ENCODE results near the gene DNA2.
"Not testable (repeated sequence)": the region's sequence is repeated elsewhere in the genome, so short reads cannot be mapped to it uniquely, and the experiment has no call there.

DNA2 gene

DNA sequence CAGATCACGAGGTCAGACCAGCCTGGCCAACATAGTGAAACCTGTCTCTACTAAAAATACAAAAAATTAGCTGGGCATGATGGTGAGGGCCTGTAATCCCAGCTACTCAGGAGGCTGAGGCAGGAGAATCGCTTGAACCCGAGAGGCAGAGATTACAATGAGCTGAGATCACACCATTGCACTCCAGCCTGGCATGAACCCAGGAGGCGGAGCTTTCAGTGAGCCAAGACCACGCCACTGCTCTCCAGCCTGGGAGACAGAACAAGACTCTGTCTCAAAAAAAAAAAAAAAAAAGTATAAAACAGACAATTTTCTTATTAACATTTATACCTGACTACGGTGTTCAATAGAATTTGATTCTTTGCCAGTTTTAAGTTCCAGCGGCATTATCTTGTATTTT lies 22.1 kb downstream of the DNA2 start:
- not testable (repeated sequence) for DNase-seq (ENCODE audit: low read depth in 2 of 2)

DNA sequence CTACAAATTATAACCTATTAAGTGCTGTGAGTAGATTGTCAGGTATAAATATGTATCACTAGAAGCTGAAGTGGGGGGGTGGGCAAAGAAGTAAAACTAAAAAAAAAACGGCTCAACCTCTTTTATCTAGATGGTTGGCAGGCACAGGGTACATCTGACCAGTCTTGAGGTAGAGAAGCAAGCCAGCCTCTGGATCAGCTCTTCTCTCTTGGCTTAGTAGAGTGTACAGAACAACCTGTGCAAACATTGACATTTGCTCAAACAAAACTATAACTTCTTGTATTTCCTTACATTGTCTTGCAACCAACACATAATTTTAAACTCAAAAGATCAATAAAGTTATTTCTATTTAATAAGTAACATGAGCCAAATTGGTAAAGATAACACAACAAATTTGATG lies 25.6 kb downstream of the DNA2 start:
- DNase-seq (ENCODE audit: low read depth in 2 of 2) = no peak

DNA sequence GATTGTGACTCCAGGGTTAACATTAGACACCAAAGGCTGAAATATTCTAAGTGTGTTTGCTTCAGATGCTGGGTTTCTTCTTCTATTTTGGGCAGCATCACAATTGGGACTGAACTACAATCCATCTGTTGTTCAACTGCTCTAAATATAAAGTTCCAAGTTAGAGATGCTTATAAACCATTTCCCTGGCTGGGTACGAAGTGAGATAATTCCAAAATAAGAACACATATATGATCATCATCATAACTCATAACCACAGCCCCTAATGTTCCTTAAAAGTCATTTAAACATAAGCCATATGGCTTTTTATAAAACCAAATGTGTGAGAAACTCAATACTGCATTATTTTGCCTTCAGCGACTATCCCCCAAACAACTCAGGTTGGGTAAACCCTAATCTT lies 28.8 kb downstream of the DNA2 start:
- DNase-seq (ENCODE audit: low read depth in 2 of 2) = no peak

DNA sequence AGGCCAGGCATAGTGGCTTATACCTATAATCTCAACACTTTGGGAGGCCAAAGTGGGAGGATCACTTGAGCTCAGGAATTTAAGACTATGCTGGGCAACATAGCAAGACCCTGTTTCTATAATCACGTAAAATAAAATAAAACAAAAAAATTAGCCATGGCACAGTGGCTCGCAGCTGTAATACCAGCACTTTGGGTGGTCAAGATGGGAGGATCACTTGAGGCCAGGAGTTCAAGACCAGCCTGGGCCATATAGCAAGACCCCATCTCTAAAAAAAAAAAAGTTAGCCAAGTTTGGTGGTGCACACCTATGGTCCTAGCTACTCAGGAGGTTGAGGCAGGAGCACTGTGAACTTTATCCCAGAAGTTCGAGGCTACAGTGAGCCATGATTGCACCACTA lies 30.9 kb downstream of the DNA2 start:
- no peak for DNase-seq (ENCODE audit: low read depth in 2 of 2)

DNA sequence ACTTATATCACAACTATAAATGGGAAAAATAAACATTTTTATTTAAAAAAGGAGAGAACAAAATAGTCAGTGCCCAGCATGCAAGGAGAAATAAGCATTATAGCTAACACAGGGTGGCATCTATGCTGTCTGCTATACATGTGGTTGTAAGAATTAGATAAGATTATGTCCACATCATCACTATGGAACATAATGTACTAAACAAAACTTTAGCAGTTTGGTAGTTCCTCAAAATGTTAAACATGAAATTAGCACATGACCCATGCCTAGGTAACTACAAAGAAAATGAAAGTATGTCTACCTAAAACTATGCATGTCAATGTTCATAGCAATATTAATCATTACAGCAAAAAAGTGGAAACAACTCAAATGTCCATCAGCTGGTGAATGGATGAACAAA lies 36.0 kb downstream of the DNA2 start:
- DNase-seq (ENCODE audit: low read depth in 2 of 2) = no peak

DNA sequence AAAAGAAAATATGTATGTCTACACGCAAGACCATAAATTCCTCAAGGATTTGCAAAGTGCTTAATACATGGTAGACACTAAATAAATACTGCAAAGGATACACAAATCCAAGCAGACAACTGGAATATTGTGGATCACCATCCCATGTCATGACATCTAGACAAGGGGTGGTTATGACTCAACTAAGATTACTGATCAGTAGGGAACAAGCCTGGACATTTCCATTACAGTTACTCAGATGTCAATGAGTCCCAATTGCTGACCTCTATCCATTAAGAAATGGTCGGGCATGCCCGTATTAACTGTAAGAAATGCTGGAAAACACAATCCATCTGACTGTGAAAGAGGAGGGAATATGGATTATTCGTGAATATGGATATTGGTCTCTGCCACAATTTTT lies 37.1 kb downstream of the DNA2 start:
- no peak for DNase-seq (ENCODE audit: low read depth in 2 of 2)

DNA sequence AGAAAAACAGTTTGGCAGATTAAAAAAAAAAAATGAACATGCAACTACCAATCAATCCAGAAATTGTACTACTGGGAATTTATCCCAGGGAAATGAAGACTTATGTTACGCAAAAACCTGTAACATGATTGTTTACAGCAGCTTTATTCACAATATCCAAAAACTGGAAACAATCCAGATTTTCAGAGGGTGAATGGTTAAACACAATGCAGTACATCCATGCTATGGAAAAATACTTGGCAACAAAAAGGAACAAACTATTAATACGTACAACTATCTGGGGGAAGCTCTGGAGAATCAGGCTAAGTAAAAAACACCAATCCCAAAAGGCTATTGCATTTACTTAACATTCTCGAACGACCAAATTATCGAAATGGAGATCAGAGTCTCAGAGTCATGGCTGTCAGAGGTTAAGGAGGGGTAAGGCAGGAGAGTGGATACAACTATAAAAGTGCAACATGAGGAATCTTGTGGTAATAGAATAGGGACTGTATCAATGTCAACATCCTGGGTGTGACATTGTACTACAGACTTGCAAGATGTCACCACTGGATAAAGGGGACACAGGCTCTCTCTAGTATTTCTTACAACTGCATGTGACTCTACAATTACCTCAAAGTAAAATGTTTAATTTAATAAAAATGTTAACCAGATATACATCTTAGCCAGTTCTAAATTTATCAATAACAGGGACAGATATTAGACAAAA lies 43.2 kb downstream of the DNA2 start:
- no peak for DNase-seq (ENCODE audit: low read depth in 2 of 2)

DNA sequence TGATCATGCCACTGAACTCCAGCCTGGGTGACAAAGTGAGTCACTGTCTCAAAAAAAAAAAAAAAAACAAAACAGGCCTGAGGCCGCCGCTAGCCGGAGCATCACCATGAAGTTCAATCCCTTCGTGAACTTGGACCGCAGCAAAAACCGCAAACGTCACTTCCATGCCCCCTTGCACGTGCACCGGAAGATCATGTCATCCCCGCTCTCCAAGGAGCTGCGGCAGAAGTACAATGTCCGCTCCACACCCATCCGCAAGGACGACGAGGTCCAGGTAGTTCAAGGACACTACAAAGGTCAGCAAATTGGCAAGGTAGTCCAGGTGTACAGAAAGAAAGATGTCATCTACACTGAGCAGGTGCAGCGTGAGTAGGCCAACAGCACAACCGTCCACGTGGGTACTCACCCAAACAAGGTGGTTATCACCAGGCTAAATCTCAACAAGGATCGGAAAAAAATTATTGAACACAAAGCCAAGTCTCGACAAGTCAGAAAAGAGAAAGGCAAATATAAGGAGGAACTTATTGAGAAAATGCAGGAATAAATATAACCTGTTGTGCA lies 47.2 kb downstream of the DNA2 start:
- DNase-seq (ENCODE audit: low read depth in 2 of 2) = no peak

DNA sequence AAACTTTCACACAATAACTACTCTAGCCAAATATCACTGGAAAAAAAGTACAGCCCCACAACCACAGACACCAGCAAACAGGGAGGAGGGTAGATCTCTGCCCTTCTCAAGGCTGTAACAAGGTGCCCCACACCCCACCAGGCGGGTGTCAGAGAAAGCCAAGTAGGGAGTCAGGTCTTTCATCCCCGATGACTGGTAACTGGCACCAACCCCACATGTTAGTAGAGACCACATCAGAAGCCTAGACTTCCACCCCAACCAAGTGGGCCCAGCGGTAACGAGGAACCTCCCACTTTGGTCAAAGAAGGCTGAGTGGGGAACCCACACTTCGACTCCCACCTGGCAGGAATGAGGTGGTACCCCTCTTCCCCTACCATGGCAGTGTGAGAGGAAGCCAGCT lies 48.3 kb downstream of the DNA2 start:
- no peak for DNase-seq (ENCODE audit: low read depth in 2 of 2)

DNA sequence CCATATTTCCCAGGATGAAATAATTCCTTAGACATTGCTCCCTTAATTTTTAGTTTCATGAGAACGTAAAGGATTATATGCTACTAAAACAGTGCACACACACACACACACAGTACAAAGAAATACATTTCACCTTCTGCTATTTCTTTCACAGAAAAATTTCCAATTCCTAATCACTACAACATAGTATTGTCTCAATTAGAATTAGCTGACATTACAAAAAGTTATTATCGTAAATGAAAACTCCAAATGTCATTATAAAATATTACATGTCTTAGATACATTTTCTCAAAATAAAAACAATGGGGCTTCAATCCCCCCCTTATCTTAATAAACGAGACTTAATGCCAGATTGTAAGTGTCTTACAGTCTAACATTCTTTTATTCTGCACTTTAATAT lies 52.4 kb downstream of the DNA2 start:
- no peak for DNase-seq (ENCODE audit: low read depth in 2 of 2)

DNA sequence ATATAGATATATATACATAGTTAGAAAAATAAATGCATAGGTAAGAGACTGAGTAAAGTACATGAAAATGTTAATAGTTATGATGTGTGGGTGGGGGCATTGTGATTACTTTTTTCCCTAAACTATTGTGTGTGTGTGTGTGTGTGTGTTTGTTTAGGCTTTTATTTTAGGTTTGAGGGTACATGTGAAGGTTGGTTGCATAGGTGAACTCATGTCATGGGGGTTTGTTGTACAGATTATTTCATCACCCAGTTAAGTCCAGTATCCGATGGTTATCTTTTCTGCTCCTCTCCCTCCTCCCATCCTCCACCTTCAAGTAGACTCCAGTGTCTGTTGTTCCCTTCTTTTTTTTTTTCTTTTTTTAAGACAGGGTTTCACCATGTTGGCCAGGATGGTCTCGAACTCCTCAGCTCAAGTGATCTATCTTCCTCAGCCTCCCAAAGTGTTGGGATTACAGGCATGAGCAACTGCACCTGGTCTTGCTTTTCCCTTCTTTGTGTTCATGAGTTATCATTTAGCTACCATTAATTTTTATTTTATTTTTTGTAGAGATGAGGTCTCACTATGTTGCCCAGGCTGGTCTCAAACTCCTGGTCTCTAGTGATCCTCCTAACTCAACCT lies 62.8 kb downstream of the DNA2 start:
- no peak for DNase-seq (ENCODE audit: low read depth in 2 of 2)

DNA sequence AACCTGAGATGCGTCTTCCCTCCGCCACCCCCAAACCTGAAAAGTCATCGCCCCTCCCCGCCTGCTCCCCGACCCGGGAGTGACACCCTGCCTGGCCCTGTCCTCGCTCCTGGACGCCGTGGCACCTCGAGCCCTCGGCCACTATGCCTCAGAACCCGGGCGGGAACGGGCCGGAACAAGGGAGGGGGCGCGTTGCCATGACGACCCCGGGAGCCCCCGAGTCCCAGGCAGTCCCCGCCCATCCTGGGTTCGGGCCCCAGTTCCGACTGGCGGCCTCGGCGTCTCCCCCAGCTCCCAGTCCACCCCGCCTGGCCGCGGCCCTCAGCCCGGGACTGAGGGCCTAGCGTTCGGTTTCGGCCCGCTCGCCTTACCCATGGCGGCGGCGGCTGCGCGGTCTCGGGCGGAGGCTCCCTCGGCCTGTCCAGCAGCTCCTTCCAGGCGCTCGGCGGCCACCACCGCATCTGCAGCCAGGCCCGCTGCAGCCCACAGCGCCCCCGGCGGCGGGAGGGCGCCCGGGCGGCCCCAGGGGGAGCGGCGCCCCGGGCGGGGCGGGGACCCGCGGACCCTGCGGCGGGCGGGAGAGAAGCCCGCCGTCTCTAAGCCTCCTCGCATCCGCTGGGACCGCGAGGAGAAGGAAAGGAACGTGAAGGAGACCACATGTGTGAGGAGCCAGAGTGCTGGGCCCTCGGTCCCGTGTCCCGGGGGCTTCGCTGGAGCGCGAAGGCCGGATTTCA lies 64.8 kb downstream of the DNA2 start, which contains the start of gene RUFY2:
TSS of gene RUFY2 (minus strand) at position 463 of the 734 bp plus-strand sequence. CDS start at position 375, 88 bp downstream.
- peak; percentile 46 to 64 for DNase-seq (ENCODE audit: low read depth in 2 of 2)

DNA sequence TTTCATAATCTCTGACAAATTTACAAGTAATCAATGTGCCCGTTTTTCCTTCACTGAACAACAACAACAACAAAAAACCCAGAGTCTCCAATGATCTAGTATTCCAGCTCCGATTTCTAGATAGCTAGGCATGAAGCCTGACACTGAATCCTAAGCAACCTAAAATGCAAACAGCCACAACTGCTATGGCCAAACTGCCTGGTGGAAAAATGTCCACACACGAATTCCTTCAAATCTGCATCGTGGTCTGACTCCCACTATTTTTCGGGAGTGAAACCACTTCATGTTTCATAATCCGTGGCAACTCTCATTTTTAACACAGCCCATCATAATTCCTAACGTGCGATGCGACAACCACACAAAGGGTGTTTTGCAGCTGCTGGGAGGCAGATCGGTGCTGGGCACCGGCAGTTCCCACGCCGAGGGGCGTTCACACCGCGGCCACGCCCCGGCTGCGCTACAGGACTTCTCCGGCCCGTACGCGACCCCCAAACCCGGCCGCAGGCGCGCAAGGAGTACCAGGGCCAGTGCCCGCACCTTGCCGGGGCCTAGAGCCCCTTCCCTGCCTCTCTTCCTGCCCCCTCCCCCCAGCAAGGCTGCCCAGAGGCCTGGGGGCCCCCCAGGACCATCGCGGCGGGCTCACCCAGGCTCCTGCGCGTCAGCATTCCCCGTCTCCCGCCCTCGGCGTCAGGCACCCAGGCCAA lies 65.5 kb downstream of the DNA2 start:
- DNase-seq (ENCODE audit: low read depth in 2 of 2) = peak; percentile 2 to 27

DNA sequence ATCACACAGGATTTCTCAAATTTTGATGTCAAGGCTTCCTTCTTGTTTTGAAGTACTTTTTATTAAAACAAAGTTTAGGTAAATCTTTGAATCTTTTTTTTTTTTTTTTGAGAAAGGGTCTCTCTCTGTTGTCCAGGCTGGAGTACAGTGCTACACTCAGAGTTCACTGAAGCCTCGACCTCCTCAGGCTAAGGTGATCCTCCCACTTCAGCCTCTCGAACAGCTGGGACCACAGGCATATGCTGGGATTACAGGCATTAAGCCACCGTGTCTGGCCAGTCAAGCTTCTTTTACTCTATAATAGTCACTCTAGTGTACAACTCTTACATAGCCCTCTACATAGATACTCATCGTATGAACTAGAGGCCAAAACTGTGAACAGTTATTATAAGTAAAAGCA lies 68.1 kb downstream of the DNA2 start:
- no peak for DNase-seq (ENCODE audit: low read depth in 2 of 2)

DNA sequence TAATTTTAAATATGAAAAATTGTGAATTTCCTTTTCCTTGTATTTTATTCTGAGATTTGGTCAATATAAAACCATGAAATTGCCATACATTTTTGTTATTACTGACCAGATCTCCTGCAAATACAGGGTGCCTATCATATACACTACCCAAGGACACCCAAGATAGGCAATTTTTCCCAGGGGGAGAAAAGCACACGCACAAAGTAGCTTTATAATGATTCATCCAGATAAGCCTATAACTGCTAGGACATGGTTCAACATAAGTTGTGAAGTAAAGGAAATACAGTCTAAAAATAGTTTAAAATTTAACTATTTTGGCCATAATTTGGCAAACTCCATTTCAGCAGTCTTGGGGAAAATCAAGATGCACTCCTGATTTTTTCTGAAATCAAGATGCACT lies 69.5 kb downstream of the DNA2 start:
- no peak for DNase-seq (ENCODE audit: low read depth in 2 of 2)

DNA sequence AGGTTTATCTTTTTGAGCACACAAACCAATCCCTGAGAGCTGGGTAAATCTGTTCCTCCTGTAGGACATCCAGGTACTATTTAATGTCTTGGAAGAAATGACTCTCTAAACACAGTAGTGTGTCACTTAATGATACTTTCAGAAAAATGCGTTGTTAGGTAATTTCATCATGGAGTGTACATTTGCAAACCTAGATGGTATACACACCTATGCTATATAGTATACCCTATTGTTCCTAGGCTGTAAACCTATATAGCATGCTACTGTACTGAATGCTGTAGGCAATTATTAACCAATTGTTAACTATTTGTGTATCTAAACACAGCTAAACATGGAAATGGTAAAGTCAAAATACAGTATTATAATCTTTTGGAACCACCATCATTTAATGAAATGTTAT lies 74.8 kb downstream of the DNA2 start:
- no peak for DNase-seq (ENCODE audit: low read depth in 2 of 2)

DNA sequence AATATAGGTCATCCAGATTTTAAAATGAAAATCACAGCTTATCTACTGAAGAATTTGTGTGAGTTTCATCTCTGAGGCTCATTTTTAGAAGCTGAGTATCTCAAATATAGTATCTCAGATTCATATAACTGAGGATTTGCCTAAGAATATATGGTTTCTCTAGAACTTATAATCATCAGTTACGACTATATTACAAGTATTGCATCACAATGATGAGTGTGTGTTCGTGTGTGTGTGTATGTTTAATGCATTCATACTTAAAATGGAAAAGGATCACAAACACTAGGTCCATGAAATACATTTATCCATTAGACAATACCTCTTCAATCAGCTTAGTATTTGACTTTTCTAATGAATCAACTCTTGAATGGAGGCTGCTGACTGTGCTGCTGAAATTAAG lies 86.0 kb downstream of the DNA2 start:
- no peak for DNase-seq (ENCODE audit: low read depth in 2 of 2)

DNA sequence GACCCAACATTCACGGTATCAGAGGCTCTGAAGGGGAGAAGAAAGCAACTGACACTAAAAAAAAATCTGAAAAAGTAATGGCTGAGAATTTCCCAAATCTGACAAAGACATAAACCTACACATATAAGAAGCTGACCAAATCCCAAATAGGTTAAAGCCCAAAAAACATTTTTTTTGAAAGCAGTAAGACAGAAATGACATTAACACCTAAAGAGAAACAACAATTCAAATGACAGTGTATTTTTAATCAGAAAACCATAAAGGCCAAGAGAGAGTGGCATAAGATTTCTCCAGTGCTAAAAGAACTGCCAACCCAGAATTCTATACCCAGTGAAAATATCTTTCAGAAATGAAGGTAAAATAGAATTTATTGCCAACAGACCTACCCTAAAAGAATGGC lies 100.2 kb downstream of the DNA2 start:
- no peak for DNase-seq (ENCODE audit: low read depth in 2 of 2)

DNA sequence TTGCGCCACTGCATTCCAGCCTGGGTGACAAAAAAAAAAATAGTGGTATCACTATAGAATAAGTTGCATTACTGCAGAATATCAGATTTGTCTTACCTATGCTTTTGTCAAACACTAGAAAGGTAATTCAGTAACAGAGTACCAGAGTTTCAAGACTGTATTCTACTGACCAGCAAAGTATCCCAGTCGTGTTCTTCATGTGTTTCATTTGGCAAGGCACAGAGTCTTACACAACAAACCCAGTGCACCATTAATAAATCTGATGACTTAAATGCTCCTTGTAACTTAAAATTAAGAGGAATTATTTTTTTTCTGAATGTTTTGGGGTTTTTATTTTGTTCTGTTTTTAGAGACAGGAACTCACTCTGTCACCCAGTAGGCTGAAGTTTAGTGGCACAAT lies 104.7 kb downstream of the DNA2 start:
- DNase-seq (ENCODE audit: low read depth in 2 of 2) = no peak

DNA sequence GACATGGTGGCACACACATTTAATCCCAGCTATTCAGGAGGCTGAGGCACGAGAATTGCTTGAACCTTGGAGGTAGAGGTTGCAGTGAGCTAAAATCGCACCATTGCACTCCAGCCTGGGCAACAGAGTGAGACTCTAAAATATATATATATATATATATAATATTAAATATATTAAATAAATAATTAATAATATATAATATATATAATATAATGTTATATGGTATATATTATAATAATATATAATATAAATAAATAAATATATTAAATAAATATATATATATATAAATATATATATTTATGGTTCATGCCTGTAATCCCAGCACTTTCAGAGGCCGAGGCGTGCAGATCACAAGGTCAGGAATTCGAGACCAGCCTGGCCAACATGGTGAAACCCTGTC lies 105.2 kb downstream of the DNA2 start:
- DNase-seq (ENCODE audit: low read depth in 2 of 2) = no peak

DNA sequence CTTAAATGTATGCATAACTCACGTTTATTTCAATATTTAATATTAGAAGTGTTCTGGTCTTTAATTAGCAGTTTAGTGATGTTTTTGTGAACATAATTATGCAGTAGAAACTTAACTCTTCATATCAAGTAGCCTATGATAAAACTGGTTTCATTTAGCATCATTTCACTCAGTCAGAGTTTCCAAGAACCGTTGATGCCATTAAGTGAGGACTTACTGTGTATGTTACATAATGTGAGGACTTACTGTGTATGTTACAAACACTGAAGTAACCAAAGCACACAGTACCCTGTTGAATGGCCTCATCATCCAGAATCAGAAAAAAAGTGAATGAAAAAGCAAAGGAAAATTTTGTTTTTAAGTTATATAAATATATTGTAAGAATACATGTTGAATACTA lies 106.2 kb downstream of the DNA2 start:
- no peak for DNase-seq (ENCODE audit: low read depth in 2 of 2)

All from stimulated activated CD4-positive, alpha-beta T cell treated with anti-CD3 and anti-CD28 coated beads, Interleukin-15, amount 100 ng/mL, for 48 hours (primary cell).